Activated CD8-positive, alpha-beta memory T cell treated with anti-CD3 and anti-CD28 coated beads for 4 hours (primary cell): ENCODE data around the gene RPL7L1.

ENCODE experiments used
- DNase-seq, 2 donors: peaks; one replicate each; pipeline ENCODE4 v3.0.0-alpha.2; 2020; ENCODE audit warnings: low read depth in 2 of 2

Gene RPL7L1

GRCh38 chr6:42932412-42932811, 53.0 kb downstream of the RPL7L1 start:
- DNase-seq = no peak

GRCh38 chr6:42933205-42933604, 53.8 kb downstream of the RPL7L1 start:
- DNase-seq = no peak

GRCh38 chr6:42935322-42935721, 55.9 kb downstream of the RPL7L1 start:
- no peak for DNase-seq

- no peak for DNase-seq
Observed at GRCh38 chr6:42936398-42936797, 57.0 kb downstream of the RPL7L1 start.

GRCh38 chr6:42937548-42938427, 58.4 kb downstream of the RPL7L1 start:
- no peak for DNase-seq

- DNase-seq = no peak
Observed at GRCh38 chr6:42938428-42938796, 59.0 kb downstream of the RPL7L1 start.

- no peak for DNase-seq
Observed at GRCh38 chr6:42938987-42939809, 59.8 kb downstream of the RPL7L1 start.
